GM20000 (cell line): ENCODE measurements around the gene C16orf74.

ENCODE experiments used
- DNase-seq: peaks from one replicate; pipeline ENCODE4 v3.0.0; 2012; ENCODE audit warnings: low spot score
- CTCF ChIP-seq: IDR thresholded peaks from 2 replicates; pipeline ENCODE4 v1.5.1; 2012; ENCODE audit warnings: mild to moderate bottlenecking, control low read depth; ENCODE audit errors: extremely low read depth, missing control alignments

The C16orf74 gene

GRCh38 chr16:85749771-85750145 is 1.1 kb downstream of the C16orf74 start:
- no peak for DNase-seq
- TF ChIP-seq CTCF: no peak

GRCh38 chr16:85746460-85747215 is 4.3 kb downstream of the C16orf74 start:
- TF ChIP-seq CTCF: no peak
- DNase-seq: peak; percentile 74

GRCh38 chr16:85738923-85739715 is 11.8 kb downstream of the C16orf74 start:
- no peak for DNase-seq
- no peak for TF ChIP-seq CTCF

- DNase-seq: no peak
- no peak for TF ChIP-seq CTCF
Observed at GRCh38 chr16:85736921-85737320, 14.0 kb downstream of the C16orf74 start.

GRCh38 chr16:85735946-85736345 is 14.9 kb downstream of the C16orf74 start:
- DNase-seq: no peak
- TF ChIP-seq CTCF: no peak

- TF ChIP-seq CTCF: no peak
- DNase-seq: peak; percentile 71
Observed at GRCh38 chr16:85735225-85735635, 15.7 kb downstream of the C16orf74 start.

- no peak for TF ChIP-seq CTCF
- DNase-seq: no peak
Observed at GRCh38 chr16:85734311-85735017, 16.4 kb downstream of the C16orf74 start.
